ENCODE data around the gene ADAMTS12.

ADAMTS12 gene

DNA sequence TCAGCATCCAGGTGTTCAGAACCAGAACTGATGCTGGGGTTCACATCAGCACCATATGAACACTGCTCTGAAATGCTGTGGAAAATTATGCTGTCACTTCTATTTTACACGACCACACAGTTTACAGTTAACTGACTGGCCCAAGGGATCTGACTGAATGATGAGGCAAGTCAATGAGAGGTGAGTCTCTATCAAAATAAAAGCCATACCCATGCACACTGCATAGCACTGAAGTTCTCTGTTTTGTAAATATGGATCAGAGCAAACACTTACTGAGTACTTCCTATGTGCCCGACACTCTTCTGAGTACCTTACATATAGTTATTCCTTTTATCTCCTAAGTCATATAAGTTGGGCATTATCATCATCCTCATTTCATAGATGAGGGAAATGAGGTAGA, 328.3 kb downstream of the ADAMTS12 start:
- no peak for ATAC-seq
- no peak for TF ChIP-seq ARNTL (CRISPR knock-in tag; IDR thresholded peaks at IDR 0.05; ENCODE audit: borderline replicate concordance, low read depth)
- TF ChIP-seq ZC3H10 (CRISPR knock-in tag; IDR thresholded peaks at IDR 0.05), result no peak
- TF ChIP-seq, protein P1, sequence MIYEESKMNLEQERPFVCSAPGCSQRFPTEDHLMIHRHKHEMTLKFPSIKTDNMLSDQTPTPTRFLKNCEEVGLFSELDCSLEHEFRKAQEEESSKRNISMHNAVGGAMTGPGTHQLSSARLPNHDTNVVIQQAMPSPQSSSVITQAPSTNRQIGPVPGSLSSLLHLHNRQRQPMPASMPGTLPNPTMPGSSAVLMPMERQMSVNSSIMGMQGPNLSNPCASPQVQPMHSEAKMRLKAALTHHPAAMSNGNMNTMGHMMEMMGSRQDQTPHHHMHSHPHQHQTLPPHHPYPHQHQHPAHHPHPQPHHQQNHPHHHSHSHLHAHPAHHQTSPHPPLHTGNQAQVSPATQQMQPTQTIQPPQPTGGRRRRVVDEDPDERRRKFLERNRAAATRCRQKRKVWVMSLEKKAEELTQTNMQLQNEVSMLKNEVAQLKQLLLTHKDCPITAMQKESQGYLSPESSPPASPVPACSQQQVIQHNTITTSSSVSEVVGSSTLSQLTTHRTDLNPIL (CRISPR knock-in tag; IDR thresholded peaks at IDR 0.05; ENCODE audit: low read depth), result no peak
- TF ChIP-seq, protein P2, sequence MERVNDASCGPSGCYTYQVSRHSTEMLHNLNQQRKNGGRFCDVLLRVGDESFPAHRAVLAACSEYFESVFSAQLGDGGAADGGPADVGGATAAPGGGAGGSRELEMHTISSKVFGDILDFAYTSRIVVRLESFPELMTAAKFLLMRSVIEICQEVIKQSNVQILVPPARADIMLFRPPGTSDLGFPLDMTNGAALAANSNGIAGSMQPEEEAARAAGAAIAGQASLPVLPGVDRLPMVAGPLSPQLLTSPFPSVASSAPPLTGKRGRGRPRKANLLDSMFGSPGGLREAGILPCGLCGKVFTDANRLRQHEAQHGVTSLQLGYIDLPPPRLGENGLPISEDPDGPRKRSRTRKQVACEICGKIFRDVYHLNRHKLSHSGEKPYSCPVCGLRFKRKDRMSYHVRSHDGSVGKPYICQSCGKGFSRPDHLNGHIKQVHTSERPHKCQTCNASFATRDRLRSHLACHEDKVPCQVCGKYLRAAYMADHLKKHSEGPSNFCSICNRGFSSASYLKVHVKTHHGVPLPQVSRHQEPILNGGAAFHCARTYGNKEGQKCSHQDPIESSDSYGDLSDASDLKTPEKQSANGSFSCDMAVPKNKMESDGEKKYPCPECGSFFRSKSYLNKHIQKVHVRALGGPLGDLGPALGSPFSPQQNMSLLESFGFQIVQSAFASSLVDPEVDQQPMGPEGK (CRISPR knock-in tag; IDR thresholded peaks at IDR 0.05; ENCODE audit: borderline replicate concordance), result no peak
- no peak for TF ChIP-seq OSR1 (CRISPR knock-in tag; IDR thresholded peaks at IDR 0.05)
- no peak for TF ChIP-seq PPARA (CRISPR knock-in tag; IDR thresholded peaks at IDR 0.05; ENCODE audit: borderline replicate concordance)
- TF ChIP-seq SNAI2 (CRISPR knock-in tag; IDR thresholded peaks at IDR 0.05), result no peak
- no peak for TF ChIP-seq ZNF8 (CRISPR knock-in tag; IDR thresholded peaks at IDR 0.05)

DNA sequence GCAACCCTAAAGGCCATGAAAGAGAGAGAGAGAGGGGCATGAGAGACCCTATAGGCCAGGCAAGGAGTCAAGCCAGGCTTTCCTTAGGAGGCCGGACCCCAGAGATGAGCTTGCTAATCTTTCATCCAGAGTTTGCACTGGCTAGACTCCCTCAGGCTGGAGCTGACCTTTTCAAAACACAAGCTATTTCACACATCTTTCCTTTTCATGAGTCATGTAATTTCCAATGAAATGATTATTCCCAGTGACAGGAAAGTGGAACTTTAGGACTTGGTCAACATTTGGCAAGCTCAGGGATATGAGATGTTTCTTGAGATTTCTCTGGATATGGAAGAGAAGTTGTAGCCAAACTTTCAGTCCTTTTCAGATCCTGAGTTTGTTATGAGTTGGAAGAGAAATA, 333.3 kb downstream of the ADAMTS12 start:
- TF ChIP-seq ZNF70 (CRISPR knock-in tag; IDR thresholded peaks at IDR 0.05) (no peak), SNAI2 (CRISPR knock-in tag; IDR thresholded peaks at IDR 0.05) (no peak), ZFP30 (CRISPR knock-in tag; IDR thresholded peaks at IDR 0.05) (no peak), TCF4 (CRISPR knock-in tag; IDR thresholded peaks at IDR 0.05; ENCODE audit: borderline replicate concordance) (no peak), ESRRG (CRISPR knock-in tag; IDR thresholded peaks at IDR 0.05) (no peak), CSDC2 (CRISPR knock-in tag; IDR thresholded peaks at IDR 0.05) (no peak), ARNTL (CRISPR knock-in tag; IDR thresholded peaks at IDR 0.05; ENCODE audit: borderline replicate concordance, low read depth) (no peak)
- no peak for ATAC-seq

DNA sequence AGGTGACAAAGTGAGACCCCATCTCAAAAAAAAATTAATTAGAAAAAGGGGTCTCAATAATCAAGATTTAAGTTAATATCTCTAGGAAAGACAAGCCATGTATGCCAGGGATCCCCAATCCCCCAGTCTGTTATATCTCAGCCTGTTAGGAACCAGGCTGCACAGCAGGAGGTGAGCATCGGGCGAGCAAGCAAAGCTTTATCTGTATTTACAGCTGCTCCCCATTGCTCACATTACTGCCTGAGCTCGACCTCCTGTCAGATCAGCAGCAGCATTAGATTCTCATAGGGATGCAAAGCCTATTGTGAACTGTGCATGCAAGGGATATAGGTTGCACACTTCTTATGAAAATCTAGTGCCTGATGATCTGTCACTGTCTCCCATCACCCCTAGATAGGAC, 334.2 kb downstream of the ADAMTS12 start:
- ATAC-seq, result no peak

DNA sequence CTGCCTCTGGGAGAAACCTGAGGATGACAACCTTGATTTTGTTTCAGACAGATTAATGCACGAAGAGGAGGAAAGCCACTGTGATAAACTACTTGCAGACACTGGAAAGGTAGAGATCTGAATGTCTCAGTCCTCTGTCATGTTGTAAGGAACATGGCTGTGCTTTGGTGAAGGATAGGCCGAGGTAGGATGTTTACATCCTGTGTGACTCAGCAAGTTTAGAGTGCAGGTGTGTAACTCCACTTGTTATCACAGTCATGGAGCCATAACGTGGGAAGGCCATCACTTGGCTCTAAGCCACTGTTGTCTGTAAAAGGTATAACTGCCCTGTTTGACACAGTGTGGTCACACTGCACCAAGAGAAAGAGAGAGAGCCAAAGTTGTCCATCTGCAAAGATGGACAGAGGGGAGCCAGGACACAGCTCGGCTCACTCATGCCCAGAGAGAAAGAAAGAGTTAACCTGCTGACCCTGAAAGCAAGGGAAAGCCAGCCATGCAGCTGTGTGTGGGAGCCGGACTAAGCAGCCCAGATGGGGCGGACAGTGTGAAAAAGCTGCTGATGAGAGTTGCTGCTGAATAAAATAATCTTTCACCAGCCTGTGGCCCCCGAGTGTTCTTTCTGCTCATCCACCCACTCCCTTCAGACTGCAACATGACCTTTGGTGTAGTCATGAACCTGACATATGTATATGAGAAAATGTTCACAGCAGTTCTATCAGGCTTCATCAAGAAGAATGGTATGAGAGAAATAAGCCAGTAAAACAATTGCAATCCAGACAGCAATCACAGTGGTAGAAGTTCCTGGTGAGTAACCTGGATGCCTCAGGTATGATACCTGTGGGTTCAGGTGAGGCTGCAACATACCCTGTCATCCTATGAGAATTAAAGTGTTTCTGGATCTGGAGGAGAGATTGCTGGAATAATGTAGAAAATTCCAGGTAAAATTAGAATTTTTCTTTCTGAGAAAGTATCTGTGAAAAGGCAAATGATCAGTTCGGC, 335.2 kb downstream of the ADAMTS12 start:
- TF ChIP-seq CSDC2 (CRISPR knock-in tag; IDR thresholded peaks at IDR 0.05), result no peak
- TF ChIP-seq, protein P3, sequence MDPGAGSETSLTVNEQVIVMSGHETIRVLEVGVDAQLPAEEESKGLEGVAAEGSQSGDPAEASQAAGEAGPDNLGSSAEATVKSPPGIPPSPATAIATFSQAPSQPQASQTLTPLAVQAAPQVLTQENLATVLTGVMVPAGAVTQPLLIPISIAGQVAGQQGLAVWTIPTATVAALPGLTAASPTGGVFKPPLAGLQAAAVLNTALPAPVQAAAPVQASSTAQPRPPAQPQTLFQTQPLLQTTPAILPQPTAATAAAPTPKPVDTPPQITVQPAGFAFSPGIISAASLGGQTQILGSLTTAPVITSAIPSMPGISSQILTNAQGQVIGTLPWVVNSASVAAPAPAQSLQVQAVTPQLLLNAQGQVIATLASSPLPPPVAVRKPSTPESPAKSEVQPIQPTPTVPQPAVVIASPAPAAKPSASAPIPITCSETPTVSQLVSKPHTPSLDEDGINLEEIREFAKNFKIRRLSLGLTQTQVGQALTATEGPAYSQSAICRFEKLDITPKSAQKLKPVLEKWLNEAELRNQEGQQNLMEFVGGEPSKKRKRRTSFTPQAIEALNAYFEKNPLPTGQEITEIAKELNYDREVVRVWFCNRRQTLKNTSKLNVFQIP (CRISPR knock-in tag; IDR thresholded peaks at IDR 0.05; ENCODE audit: borderline replicate concordance, low read depth), result no peak
- no peak for TF ChIP-seq ESRRG (CRISPR knock-in tag; IDR thresholded peaks at IDR 0.05)
- no peak for TF ChIP-seq SNAI2 (CRISPR knock-in tag; IDR thresholded peaks at IDR 0.05)
- TF ChIP-seq, protein P1 (CRISPR knock-in tag; IDR thresholded peaks at IDR 0.05; ENCODE audit: low read depth), result no peak
- TF ChIP-seq PPARA (CRISPR knock-in tag; IDR thresholded peaks at IDR 0.05; ENCODE audit: borderline replicate concordance), result no peak
- no peak for TF ChIP-seq ZFP3 (CRISPR knock-in tag; IDR thresholded peaks at IDR 0.05)
- no peak for TF ChIP-seq TOX (CRISPR knock-in tag; IDR thresholded peaks at IDR 0.05; ENCODE audit: borderline replicate concordance)
- TF ChIP-seq GLIS3 (CRISPR knock-in tag; IDR thresholded peaks at IDR 0.05), result no peak
- TF ChIP-seq ZNF565 (CRISPR knock-in tag; conservative IDR thresholded peaks at IDR 0.05; ENCODE audit: low read depth), result no peak
- TF ChIP-seq ARNTL (CRISPR knock-in tag; IDR thresholded peaks at IDR 0.05; ENCODE audit: borderline replicate concordance, low read depth), result no peak
- no peak for TF ChIP-seq RARB (CRISPR knock-in tag; IDR thresholded peaks at IDR 0.05)
- TF ChIP-seq ZC3H10 (CRISPR knock-in tag; IDR thresholded peaks at IDR 0.05), result no peak
- TF ChIP-seq TCF4 (CRISPR knock-in tag; IDR thresholded peaks at IDR 0.05; ENCODE audit: borderline replicate concordance), result no peak
- TF ChIP-seq BACH2 (CRISPR knock-in tag; IDR thresholded peaks at IDR 0.05; ENCODE audit: borderline replicate concordance), result no peak
- no peak for TF ChIP-seq ZNF8 (CRISPR knock-in tag; IDR thresholded peaks at IDR 0.05)
- TF ChIP-seq, protein P4, sequence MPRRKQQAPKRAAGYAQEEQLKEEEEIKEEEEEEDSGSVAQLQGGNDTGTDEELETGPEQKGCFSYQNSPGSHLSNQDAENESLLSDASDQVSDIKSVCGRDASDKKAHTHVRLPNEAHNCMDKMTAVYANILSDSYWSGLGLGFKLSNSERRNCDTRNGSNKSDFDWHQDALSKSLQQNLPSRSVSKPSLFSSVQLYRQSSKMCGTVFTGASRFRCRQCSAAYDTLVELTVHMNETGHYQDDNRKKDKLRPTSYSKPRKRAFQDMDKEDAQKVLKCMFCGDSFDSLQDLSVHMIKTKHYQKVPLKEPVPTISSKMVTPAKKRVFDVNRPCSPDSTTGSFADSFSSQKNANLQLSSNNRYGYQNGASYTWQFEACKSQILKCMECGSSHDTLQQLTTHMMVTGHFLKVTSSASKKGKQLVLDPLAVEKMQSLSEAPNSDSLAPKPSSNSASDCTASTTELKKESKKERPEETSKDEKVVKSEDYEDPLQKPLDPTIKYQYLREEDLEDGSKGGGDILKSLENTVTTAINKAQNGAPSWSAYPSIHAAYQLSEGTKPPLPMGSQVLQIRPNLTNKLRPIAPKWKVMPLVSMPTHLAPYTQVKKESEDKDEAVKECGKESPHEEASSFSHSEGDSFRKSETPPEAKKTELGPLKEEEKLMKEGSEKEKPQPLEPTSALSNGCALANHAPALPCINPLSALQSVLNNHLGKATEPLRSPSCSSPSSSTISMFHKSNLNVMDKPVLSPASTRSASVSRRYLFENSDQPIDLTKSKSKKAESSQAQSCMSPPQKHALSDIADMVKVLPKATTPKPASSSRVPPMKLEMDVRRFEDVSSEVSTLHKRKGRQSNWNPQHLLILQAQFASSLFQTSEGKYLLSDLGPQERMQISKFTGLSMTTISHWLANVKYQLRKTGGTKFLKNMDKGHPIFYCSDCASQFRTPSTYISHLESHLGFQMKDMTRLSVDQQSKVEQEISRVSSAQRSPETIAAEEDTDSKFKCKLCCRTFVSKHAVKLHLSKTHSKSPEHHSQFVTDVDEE (CRISPR knock-in tag; IDR thresholded peaks at IDR 0.05), result no peak
- no peak for ATAC-seq

More for the DNA sequence above, 334.2 kb downstream of the ADAMTS12 start:
- TF ChIP-seq, protein P5, sequence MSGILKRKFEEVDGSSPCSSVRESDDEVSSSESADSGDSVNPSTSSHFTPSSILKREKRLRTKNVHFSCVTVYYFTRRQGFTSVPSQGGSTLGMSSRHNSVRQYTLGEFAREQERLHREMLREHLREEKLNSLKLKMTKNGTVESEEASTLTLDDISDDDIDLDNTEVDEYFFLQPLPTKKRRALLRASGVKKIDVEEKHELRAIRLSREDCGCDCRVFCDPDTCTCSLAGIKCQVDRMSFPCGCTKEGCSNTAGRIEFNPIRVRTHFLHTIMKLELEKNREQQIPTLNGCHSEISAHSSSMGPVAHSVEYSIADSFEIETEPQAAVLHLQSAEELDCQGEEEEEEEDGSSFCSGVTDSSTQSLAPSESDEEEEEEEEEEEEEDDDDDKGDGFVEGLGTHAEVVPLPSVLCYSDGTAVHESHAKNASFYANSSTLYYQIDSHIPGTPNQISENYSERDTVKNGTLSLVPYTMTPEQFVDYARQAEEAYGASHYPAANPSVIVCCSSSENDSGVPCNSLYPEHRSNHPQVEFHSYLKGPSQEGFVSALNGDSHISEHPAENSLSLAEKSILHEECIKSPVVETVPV (CRISPR knock-in tag; IDR thresholded peaks at IDR 0.05), result no peak
- TF ChIP-seq ZNF70 (CRISPR knock-in tag; IDR thresholded peaks at IDR 0.05), result no peak

Measured in SK-N-SH treated with all-trans-retinoic acid at 6 μM for 48 hours (cell line).